ENCODE data around the gene PTPRT.

The PTPRT gene

DNA sequence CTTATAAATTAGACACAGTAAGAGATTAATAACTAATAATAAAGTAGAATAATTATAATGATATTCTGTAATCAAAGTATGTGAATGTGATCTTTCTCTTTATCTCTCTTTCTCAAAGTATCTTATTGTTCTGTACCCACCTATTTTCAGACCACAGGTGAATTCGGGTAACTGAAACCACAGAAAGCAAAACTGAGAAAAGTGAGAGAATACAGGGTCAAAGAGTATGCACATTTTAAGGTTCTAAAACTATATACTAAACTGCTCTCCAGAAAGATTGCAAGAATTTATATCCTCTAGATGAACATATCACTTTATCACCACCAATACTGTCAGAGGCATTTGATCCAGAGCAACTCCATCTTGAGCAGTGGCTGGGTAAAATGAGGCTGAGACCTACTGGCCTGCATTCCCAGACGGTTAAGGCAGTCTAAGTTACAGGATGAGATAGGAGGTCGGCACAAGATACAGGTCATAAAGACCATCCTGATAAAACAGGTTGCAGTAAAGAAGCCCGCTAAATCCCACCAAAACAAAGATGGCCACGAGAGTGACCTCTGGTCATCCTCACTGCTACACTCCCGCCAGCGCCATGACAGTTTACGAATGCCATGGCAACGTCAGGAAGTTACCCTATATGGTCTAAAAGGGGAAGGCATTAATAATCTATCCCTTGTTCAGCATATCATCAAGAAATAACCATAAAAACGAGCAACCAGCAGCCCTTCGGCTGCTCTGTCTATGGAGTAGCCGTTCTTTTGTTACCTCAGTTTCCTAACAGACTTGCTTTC, 211.3 kb downstream of the PTPRT start:
- Histone ChIP-seq H2BK5ac (ENCODE audit: low read length) (no peak overlapping the region), H3K36me3 (ENCODE audit: control insufficient read depth, insufficient read depth, low read length) (no peaks in the 10 kb centered on the region), H2BK120ac (ENCODE audit: low read depth, low read length) (no peak overlapping the region), H3K4me3 (ENCODE audit: low read length) (no peak overlapping the region), H3K27me3 (ENCODE audit: insufficient read depth, low read length, poor library complexity) (no peaks in the 10 kb centered on the region), H4K8ac (ENCODE audit: low read depth, low read length) (no peak overlapping the region), H3K18ac (ENCODE audit: low read length) (no peak overlapping the region), H3K4ac (ENCODE audit: low read depth, low read length) (no peak overlapping the region), H3K56ac (ENCODE audit: low read length) (no peak overlapping the region), H3K79me1 (ENCODE audit: low read length) (no peaks in the 10 kb centered on the region), H3K9ac (ENCODE audit: low read length) (no peak overlapping the region), H2AK5ac (ENCODE audit: low read length) (no peak overlapping the region), H3K79me2 (ENCODE audit: control insufficient read depth, insufficient read depth, low read length) (no peaks in the 10 kb centered on the region), H3K4me1 (ENCODE audit: control insufficient read depth, low read depth, low read length) (no peaks in the 10 kb centered on the region), H3K4me2 (ENCODE audit: low read length) (no peak overlapping the region), H4K5ac (ENCODE audit: low read length) (no peak overlapping the region), H2BK15ac (replicated peaks; ENCODE audit: low read depth) (no peak overlapping the region), H3K23ac (ENCODE audit: low read length) (no peak overlapping the region), H3K27ac (ENCODE audit: low read depth, low read length) (no peak overlapping the region)
- WGBS (ENCODE audit: extremely low coverage, insufficient coverage, low lambda C conversion rate) = no CpG with 5 or more reads among the region's 12 CpGs
- DNase-seq = no peak

- H3K4me3 ChIP-seq (ENCODE audit: low read length) = no peak overlapping the region
- no peak overlapping the region for H4K8ac ChIP-seq (ENCODE audit: low read depth, low read length)
These were observed 213.7 kb downstream of the PTPRT start for GRCh38 chr20:42975974-42976373.

GRCh38 chr20:42974347-42974746, 215.4 kb downstream of the PTPRT start:
- Histone ChIP-seq H2BK15ac (replicated peaks; ENCODE audit: low read depth) (no peak overlapping the region), H3K4ac (ENCODE audit: low read depth, low read length) (no peak overlapping the region), H3K18ac (ENCODE audit: low read length) (no peak overlapping the region), H2AK5ac (ENCODE audit: low read length) (no peak overlapping the region), H4K8ac (ENCODE audit: low read depth, low read length) (no peak overlapping the region), H3K9ac (ENCODE audit: low read length) (no peak overlapping the region), H3K79me2 (ENCODE audit: control insufficient read depth, insufficient read depth, low read length) (no peaks in the 10 kb centered on the region), H3K56ac (ENCODE audit: low read length) (no peak overlapping the region), H3K36me3 (ENCODE audit: control insufficient read depth, insufficient read depth, low read length) (no peaks in the 10 kb centered on the region), H3K79me1 (ENCODE audit: low read length) (no peaks in the 10 kb centered on the region), H2BK120ac (ENCODE audit: low read depth, low read length) (no peak overlapping the region), H3K4me3 (ENCODE audit: low read length) (no peak overlapping the region), H3K23ac (ENCODE audit: low read length) (no peak overlapping the region), H2BK5ac (ENCODE audit: low read length) (no peak overlapping the region), H3K27ac (ENCODE audit: low read depth, low read length) (no peak overlapping the region), H3K4me2 (ENCODE audit: low read length) (no peak overlapping the region), H3K27me3 (ENCODE audit: insufficient read depth, low read length, poor library complexity) (no peaks in the 10 kb centered on the region), H4K5ac (ENCODE audit: low read length) (no peak overlapping the region), H3K4me1 (ENCODE audit: control insufficient read depth, low read depth, low read length) (no peaks in the 10 kb centered on the region)
- 100% methylated on average over 4 of the region's 8 CpGs for WGBS (ENCODE audit: extremely low coverage, insufficient coverage, low lambda C conversion rate)
- no peak for DNase-seq

More at GRCh38 chr20:42975974-42976373, 213.7 kb downstream of the PTPRT start:
- Histone ChIP-seq H3K4me2 (ENCODE audit: low read length) (no peak overlapping the region), H3K79me2 (ENCODE audit: control insufficient read depth, insufficient read depth, low read length) (no peaks in the 10 kb centered on the region), H4K5ac (ENCODE audit: low read length) (no peak overlapping the region), H3K27me3 (ENCODE audit: insufficient read depth, low read length, poor library complexity) (no peaks in the 10 kb centered on the region), H3K36me3 (ENCODE audit: control insufficient read depth, insufficient read depth, low read length) (no peaks in the 10 kb centered on the region), H2BK15ac (replicated peaks; ENCODE audit: low read depth) (no peak overlapping the region), H2BK120ac (ENCODE audit: low read depth, low read length) (no peak overlapping the region), H3K79me1 (ENCODE audit: low read length) (no peaks in the 10 kb centered on the region), H2AK5ac (ENCODE audit: low read length) (no peak overlapping the region), H3K27ac (ENCODE audit: low read depth, low read length) (no peak overlapping the region), H3K4me1 (ENCODE audit: control insufficient read depth, low read depth, low read length) (no peaks in the 10 kb centered on the region), H3K56ac (ENCODE audit: low read length) (no peak overlapping the region), H3K18ac (ENCODE audit: low read length) (no peak overlapping the region), H3K23ac (ENCODE audit: low read length) (no peak overlapping the region), H2BK5ac (ENCODE audit: low read length) (no peak overlapping the region), H3K9ac (ENCODE audit: low read length) (no peak overlapping the region), H3K4ac (ENCODE audit: low read depth, low read length) (no peak overlapping the region)
- no peak for DNase-seq
- no CpG with 5 or more reads among the region's 1 CpG for WGBS (ENCODE audit: extremely low coverage, insufficient coverage, low lambda C conversion rate)

GRCh38 chr20:42972591-42972990, 217.1 kb downstream of the PTPRT start:
- no peak overlapping the region for H2AK5ac ChIP-seq (ENCODE audit: low read length)
- H3K4me3 ChIP-seq (ENCODE audit: low read length) = no peak overlapping the region
- H3K56ac ChIP-seq (ENCODE audit: low read length) = no peak overlapping the region
- no peak overlapping the region for H3K4ac ChIP-seq (ENCODE audit: low read depth, low read length)
- no peak overlapping the region for H3K4me2 ChIP-seq (ENCODE audit: low read length)
- H3K4me1 ChIP-seq (ENCODE audit: control insufficient read depth, low read depth, low read length) = no peaks in the 10 kb centered on the region
- no peaks in the 10 kb centered on the region for H3K36me3 ChIP-seq (ENCODE audit: control insufficient read depth, insufficient read depth, low read length)
- H4K8ac ChIP-seq (ENCODE audit: low read depth, low read length) = no peak overlapping the region
- no peak overlapping the region for H3K27ac ChIP-seq (ENCODE audit: low read depth, low read length)
- no peaks in the 10 kb centered on the region for H3K79me1 ChIP-seq (ENCODE audit: low read length)
- H2BK15ac ChIP-seq (replicated peaks; ENCODE audit: low read depth) = no peak overlapping the region
- no peak overlapping the region for H3K23ac ChIP-seq (ENCODE audit: low read length)
- H3K9ac ChIP-seq (ENCODE audit: low read length) = no peak overlapping the region
- no peaks in the 10 kb centered on the region for H3K27me3 ChIP-seq (ENCODE audit: insufficient read depth, low read length, poor library complexity)
- no peak overlapping the region for H3K18ac ChIP-seq (ENCODE audit: low read length)
- no peak overlapping the region for H2BK5ac ChIP-seq (ENCODE audit: low read length)
- WGBS (ENCODE audit: extremely low coverage, insufficient coverage, low lambda C conversion rate) = no CpG with 5 or more reads among the region's 5 CpGs
- no peak overlapping the region for H4K5ac ChIP-seq (ENCODE audit: low read length)
- H2BK120ac ChIP-seq (ENCODE audit: low read depth, low read length) = no peak overlapping the region
- no peaks in the 10 kb centered on the region for H3K79me2 ChIP-seq (ENCODE audit: control insufficient read depth, insufficient read depth, low read length)
- DNase-seq = no peak

DNA sequence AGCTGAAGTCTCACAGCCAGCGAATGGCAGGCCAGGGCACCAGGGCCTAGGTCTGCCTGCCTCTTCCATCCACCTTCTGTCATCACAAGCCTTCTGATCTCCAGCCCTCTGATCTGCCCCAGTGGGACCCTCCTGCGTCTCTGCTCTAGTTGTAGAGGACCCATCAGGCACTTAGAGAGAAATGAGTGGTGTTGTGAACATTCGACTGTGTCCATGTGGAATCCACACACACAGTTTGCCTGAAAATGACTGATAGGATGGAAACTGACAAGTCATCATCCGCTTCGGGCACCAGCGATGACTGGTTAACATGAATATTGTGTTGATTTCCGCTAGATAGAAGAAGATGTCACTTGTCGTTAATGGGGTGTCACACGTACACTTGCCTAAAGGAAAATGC, 221.0 kb downstream of the PTPRT start:
- no peak overlapping the region for H2AK5ac ChIP-seq (ENCODE audit: low read length)
- H2BK120ac ChIP-seq (ENCODE audit: low read depth, low read length) = no peak overlapping the region
- no peak overlapping the region for H3K56ac ChIP-seq (ENCODE audit: low read length)
- no peak overlapping the region for H3K4me3 ChIP-seq (ENCODE audit: low read length)
- H3K4me1 ChIP-seq (ENCODE audit: control insufficient read depth, low read depth, low read length) = no peaks in the 10 kb centered on the region
- H3K4ac ChIP-seq (ENCODE audit: low read depth, low read length) = no peak overlapping the region
- H2BK5ac ChIP-seq (ENCODE audit: low read length) = no peak overlapping the region
- no peak overlapping the region for H3K9ac ChIP-seq (ENCODE audit: low read length)
- DNase-seq = no peak
- no peak overlapping the region for H3K18ac ChIP-seq (ENCODE audit: low read length)
- H4K8ac ChIP-seq (ENCODE audit: low read depth, low read length) = no peak overlapping the region
- no CpG with 5 or more reads among the region's 9 CpGs for WGBS (ENCODE audit: extremely low coverage, insufficient coverage, low lambda C conversion rate)
- no peak overlapping the region for H3K27ac ChIP-seq (ENCODE audit: low read depth, low read length)
- no peak overlapping the region for H4K5ac ChIP-seq (ENCODE audit: low read length)
- no peaks in the 10 kb centered on the region for H3K27me3 ChIP-seq (ENCODE audit: insufficient read depth, low read length, poor library complexity)
- no peak overlapping the region for H3K23ac ChIP-seq (ENCODE audit: low read length)
- H3K79me2 ChIP-seq (ENCODE audit: control insufficient read depth, insufficient read depth, low read length) = no peaks in the 10 kb centered on the region
- H3K4me2 ChIP-seq (ENCODE audit: low read length) = no peak overlapping the region
- H2BK15ac ChIP-seq (replicated peaks; ENCODE audit: low read depth) = no peak overlapping the region
- no peaks in the 10 kb centered on the region for H3K36me3 ChIP-seq (ENCODE audit: control insufficient read depth, insufficient read depth, low read length)
- H3K79me1 ChIP-seq (ENCODE audit: low read length) = no peaks in the 10 kb centered on the region

DNA sequence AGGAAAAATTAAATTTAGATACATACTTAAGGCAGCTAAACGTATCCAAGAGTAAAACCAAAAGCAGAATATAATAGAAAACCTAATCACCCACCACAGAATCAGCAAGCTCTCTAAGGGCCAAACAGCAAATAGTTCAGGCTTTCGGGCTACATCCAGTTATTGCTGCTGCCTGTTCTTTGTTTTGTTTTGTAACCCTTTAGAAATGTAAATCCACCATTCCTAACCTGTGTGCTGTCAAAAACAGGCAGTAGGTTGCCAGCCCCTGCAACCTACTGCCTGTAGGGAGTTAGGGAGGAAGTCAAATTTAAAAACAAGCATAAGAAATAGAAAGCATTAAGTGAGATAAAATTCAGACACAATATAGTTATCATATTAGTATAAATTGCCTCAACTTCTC, 225.9 kb downstream of the PTPRT start:
- WGBS (ENCODE audit: extremely low coverage, insufficient coverage, low lambda C conversion rate) = no CpG with 5 or more reads among the region's 2 CpGs
- H2BK15ac ChIP-seq (replicated peaks; ENCODE audit: low read depth) = no peak overlapping the region
- H4K8ac ChIP-seq (ENCODE audit: low read depth, low read length) = no peak overlapping the region
- H3K27me3 ChIP-seq (ENCODE audit: insufficient read depth, low read length, poor library complexity) = no peaks in the 10 kb centered on the region
- no peak overlapping the region for H3K23ac ChIP-seq (ENCODE audit: low read length)
- no peaks in the 10 kb centered on the region for H3K79me1 ChIP-seq (ENCODE audit: low read length)
- no peak overlapping the region for H3K27ac ChIP-seq (ENCODE audit: low read depth, low read length)
- no peak overlapping the region for H3K4me3 ChIP-seq (ENCODE audit: low read length)
- H3K79me2 ChIP-seq (ENCODE audit: control insufficient read depth, insufficient read depth, low read length) = no peaks in the 10 kb centered on the region
- H3K36me3 ChIP-seq (ENCODE audit: control insufficient read depth, insufficient read depth, low read length) = no peaks in the 10 kb centered on the region
- no peak overlapping the region for H2BK120ac ChIP-seq (ENCODE audit: low read depth, low read length)
- H4K5ac ChIP-seq (ENCODE audit: low read length) = no peak overlapping the region
- no peak overlapping the region for H3K4ac ChIP-seq (ENCODE audit: low read depth, low read length)
- H2BK5ac ChIP-seq (ENCODE audit: low read length) = no peak overlapping the region
- no peaks in the 10 kb centered on the region for H3K4me1 ChIP-seq (ENCODE audit: control insufficient read depth, low read depth, low read length)
- no peak overlapping the region for H3K9ac ChIP-seq (ENCODE audit: low read length)
- H3K56ac ChIP-seq (ENCODE audit: low read length) = no peak overlapping the region
- DNase-seq = peak; percentile 54
- no peak overlapping the region for H3K4me2 ChIP-seq (ENCODE audit: low read length)
- H3K18ac ChIP-seq (ENCODE audit: low read length) = no peak overlapping the region
- H2AK5ac ChIP-seq (ENCODE audit: low read length) = no peak overlapping the region

All from mesendoderm (in vitro differentiated cells).